Natural killer cell (primary cell): ENCODE results near the gene PROX1. TPM values are rescaled to one million over a fixed set of nuclear protein-coding genes. Genes with fewer than 3 reads are reported as not detected.

ENCODE experiments used
- ATAC-seq, 3 donors: fragments of 150-1000 bp in 2 of 3; fragments of 200-7000 bp in 1 of 3; cut with Tn5 transposase; 1 replicate in 1 of 3; 2 replicates in 2 of 3; pipeline ENCODE4 v1.10.0; 2021; ENCODE audit warnings: mild to moderate bottlenecking in 2 of 3, moderate library complexity in 2 of 3
- DNase-seq, 2 donors: peaks; one replicate each; pipeline versions ENCODE4 v3.0.0 to v3.0.0-alpha.2; 2013 to 2021; ENCODE audit warnings: mixed read lengths in 1 of 2
- H3K27ac ChIP-seq: one replicate; pipeline ENCODE4 v1.5.1; 2013; ENCODE audit warnings: mild to moderate bottlenecking, low read length
- H3K27me3 ChIP-seq: one replicate; pipeline ENCODE4 v1.6.1; 2013; ENCODE audit warnings: low read length; ENCODE audit not compliant: control insufficient read depth, insufficient read depth
- H3K36me3 ChIP-seq: one replicate; pipeline ENCODE4 v1.6.1; 2013; ENCODE audit warnings: low read length; ENCODE audit not compliant: control insufficient read depth, insufficient read depth
- H3K4me1 ChIP-seq: one replicate; pipeline ENCODE4 v1.6.1; 2013; ENCODE audit warnings: low read length; ENCODE audit not compliant: control insufficient read depth, insufficient read depth
- H3K4me3 ChIP-seq: one replicate; pipeline ENCODE4 v1.5.1; 2013; ENCODE audit warnings: low read length
- H3K9me3 ChIP-seq: one replicate; pipeline ENCODE4 v1.6.1; 2013; ENCODE audit warnings: low read length; ENCODE audit not compliant: control insufficient read depth, insufficient read depth
- H3K27ac Mint-ChIP-seq, 2 donors: one replicate each; pipeline ENCODE4 v1.8.0; 2022; ENCODE audit warnings: mild to moderate bottlenecking in 2 of 2, mixed read lengths in 2 of 2, moderate library complexity in 1 of 2
- H3K27me3 Mint-ChIP-seq, 2 donors: one replicate each; pipeline ENCODE4 v1.8.0; 2022; ENCODE audit warnings: low read depth in 2 of 2, mixed read lengths in 2 of 2
- H3K36me3 Mint-ChIP-seq: one replicate; pipeline ENCODE4 v1.8.0; 2022; ENCODE audit warnings: mixed read lengths
- H3K4me1 Mint-ChIP-seq, 2 donors: one replicate each; pipeline ENCODE4 v1.8.0; 2022; ENCODE audit warnings: mixed read lengths in 2 of 2
- H3K4me3 Mint-ChIP-seq: one replicate; pipeline ENCODE4 v1.8.0; 2022; ENCODE audit warnings: mild to moderate bottlenecking, moderate library complexity, mixed read lengths
- H3K9me3 Mint-ChIP-seq, 2 donors: one replicate each; pipeline ENCODE4 v1.8.0; 2022; ENCODE audit warnings: mixed read lengths in 2 of 2
- WGBS: methylation state at CpG from one replicate; pipeline ENCODE4 v1.1.7; 2013; ENCODE audit warnings: missing lambda C conversion rate; ENCODE audit not compliant: insufficient coverage; 5-methylcytosine and 5-hydroxymethylcytosine counted together
- intact Hi-C: fragments of 100-400 bp; cut with micrococcal nuclease; formaldehyde crosslinking; loops from one replicate; pipeline ENCODE4 v1.14.2; 2022
- total RNA-seq, 4 donors: library from RNA; stranded (reverse); fragments of 120-200 nt in 1 of 4; gene quantifications; one replicate each; pipeline versions ENCODE4 v1.2.3 to v1.2.4, GENCODE V29; 2013 to 2022
- TF ChIP-seq, protein P1 (sequence below): fragments of 200-600 bp; IDR thresholded peaks from one replicate; pipeline ENCODE4 v1.8.0; 2022; ENCODE audit warnings: antibody characterized with exemption

Gene PROX1
- total RNA-seq, 3 donors from 2014 or later (not counting 1 experiment from before 2014, with no cell fraction given) = not detected

- no peak overlapping the region for H3K4me3 ChIP-seq
- no peaks in the 10 kb centered on the region for H3K9me3 ChIP-seq
- peaks cover 0 to 2% of the 10 kb centered on the region in 2 donors for H3K9me3 Mint-ChIP-seq
- ATAC-seq (no peak), DNase-seq (no peak)
- H3K36me3 ChIP-seq = no peaks in the 10 kb centered on the region
- no peaks in the 10 kb centered on the region for H3K4me1 ChIP-seq
- no peaks in the 10 kb centered on the region for H3K4me1 Mint-ChIP-seq
- no peaks in the 10 kb centered on the region for H3K36me3 Mint-ChIP-seq
- H3K27me3 ChIP-seq = no peaks in the 10 kb centered on the region
- H3K27ac ChIP-seq = no peak overlapping the region
- TF ChIP-seq, protein P1, sequence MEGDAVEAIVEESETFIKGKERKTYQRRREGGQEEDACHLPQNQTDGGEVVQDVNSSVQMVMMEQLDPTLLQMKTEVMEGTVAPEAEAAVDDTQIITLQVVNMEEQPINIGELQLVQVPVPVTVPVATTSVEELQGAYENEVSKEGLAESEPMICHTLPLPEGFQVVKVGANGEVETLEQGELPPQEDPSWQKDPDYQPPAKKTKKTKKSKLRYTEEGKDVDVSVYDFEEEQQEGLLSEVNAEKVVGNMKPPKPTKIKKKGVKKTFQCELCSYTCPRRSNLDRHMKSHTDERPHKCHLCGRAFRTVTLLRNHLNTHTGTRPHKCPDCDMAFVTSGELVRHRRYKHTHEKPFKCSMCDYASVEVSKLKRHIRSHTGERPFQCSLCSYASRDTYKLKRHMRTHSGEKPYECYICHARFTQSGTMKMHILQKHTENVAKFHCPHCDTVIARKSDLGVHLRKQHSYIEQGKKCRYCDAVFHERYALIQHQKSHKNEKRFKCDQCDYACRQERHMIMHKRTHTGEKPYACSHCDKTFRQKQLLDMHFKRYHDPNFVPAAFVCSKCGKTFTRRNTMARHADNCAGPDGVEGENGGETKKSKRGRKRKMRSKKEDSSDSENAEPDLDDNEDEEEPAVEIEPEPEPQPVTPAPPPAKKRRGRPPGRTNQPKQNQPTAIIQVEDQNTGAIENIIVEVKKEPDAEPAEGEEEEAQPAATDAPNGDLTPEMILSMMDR = no peak
- 93% methylated on average over 1 of the region's 1 CpG for WGBS
- no peak overlapping the region for H3K4me3 Mint-ChIP-seq
- H3K27ac Mint-ChIP-seq = no peak overlapping the region
- H3K27me3 Mint-ChIP-seq = peaks cover 13 to 23% of the 10 kb centered on the region in 2 donors
- intact Hi-C loops = no loop called here
These were observed 83.7 kb downstream of the PROX1 start for GRCh38 chr1:214071469-214071868.

DNA sequence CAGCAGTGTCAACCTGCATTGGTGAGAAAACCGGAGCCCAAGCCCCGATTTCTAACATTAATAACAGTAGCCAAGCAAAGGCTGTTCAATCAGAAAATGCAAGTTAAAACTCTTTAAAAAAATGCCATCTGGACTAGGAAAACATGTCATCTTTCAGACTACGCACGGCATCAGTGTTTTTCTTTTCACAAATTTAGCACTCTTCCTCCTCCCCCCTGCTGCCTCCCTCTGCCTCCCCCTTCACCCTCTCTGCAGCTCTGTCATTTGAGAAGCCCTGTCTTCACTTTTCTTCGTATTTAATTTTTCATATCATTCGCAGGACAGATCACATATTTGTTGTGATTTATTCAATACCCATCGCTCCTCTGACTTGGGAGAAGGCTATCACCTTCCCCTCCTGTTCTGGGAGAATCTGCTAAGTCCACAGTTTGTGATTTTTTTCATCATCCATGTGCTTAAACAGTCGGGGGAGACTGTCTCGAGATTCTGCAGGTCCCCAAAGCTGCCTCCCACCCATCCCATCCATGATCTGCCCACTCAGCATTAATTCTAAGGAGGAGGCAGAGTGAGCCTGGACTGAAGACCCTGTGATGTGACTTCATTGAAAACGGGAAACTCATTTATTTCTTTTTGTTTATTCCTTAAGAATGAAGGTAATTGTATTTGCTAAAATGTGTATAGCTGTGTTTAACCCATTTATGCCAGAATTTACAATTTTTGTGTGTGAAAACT, 84.8 kb downstream of the PROX1 start:
- no peak for DNase-seq
- Histone ChIP-seq H3K36me3 (no peaks in the 10 kb centered on the region), H3K27me3 (no peaks in the 10 kb centered on the region), H3K9me3 (no peaks in the 10 kb centered on the region), H3K4me3 (no peak overlapping the region), H3K27ac (no peak overlapping the region), H3K4me1 (no peaks in the 10 kb centered on the region)
- no peaks in the 10 kb centered on the region for H3K36me3 Mint-ChIP-seq
- peaks cover 0 to 2% of the 10 kb centered on the region in 2 donors for H3K9me3 Mint-ChIP-seq
- intact Hi-C loops = no loop called here
- 71% methylated on average over 10 of the region's 10 CpGs for WGBS
- no peak for ATAC-seq
- no peak overlapping the region for H3K27ac Mint-ChIP-seq
- TF ChIP-seq, protein P1 = no peak
- no peak overlapping the region for H3K4me3 Mint-ChIP-seq
- H3K27me3 Mint-ChIP-seq = peaks cover 11 to 23% of the 10 kb centered on the region in 2 donors
- H3K4me1 Mint-ChIP-seq = no peaks in the 10 kb centered on the region

GRCh38 chr1:214074477-214074876, 86.7 kb downstream of the PROX1 start:
- WGBS = 79% methylated on average over 1 of the region's 1 CpG
- TF ChIP-seq, protein P1 = no peak
- Mint-ChIP-seq H3K27me3 (peaks cover 8 to 23% of the 10 kb centered on the region in 2 donors), H3K4me1 (no peaks in the 10 kb centered on the region), H3K27ac (no peak overlapping the region), H3K4me3 (no peak overlapping the region), H3K36me3 (no peaks in the 10 kb centered on the region), H3K9me3 (peaks cover 0 to 2% of the 10 kb centered on the region in 2 donors)
- Histone ChIP-seq H3K36me3 (no peaks in the 10 kb centered on the region), H3K27ac (no peak overlapping the region), H3K4me3 (no peak overlapping the region), H3K27me3 (no peaks in the 10 kb centered on the region), H3K4me1 (no peaks in the 10 kb centered on the region), H3K9me3 (no peaks in the 10 kb centered on the region)
- intact Hi-C loops = no loop called here
- DNase-seq (no peak), ATAC-seq (no peak)
